GM10847 (cell line): ENCODE data around the gene KCNMB1.

Source experiments
- POLR2A ChIP-seq: IDR thresholded peaks from 2 replicates; pipeline ENCODE4 v1.6.1; 2011; ENCODE audit not compliant: insufficient read length; ENCODE audit errors: extremely low read depth

KCNMB1 gene

DNA sequence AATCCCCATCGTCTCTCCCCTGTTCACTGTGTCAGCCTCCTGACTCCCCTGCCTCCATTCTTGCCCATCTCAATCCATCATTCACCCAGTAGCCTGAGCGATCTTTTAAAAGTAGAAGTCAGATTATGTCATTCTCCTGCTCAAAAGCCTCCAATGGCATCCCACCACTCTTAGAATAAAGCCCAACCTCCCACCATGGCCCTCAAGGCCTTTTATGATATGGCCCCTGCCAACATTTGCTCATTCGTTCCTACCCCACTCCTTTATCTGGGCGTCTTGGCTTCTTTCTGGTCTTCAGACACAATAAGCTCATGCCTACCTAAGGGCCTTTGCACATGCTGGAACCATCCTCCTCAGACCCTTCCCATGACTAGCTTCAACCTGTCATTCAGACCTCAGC, 35.5 kb upstream of the KCNMB1 start:
- no peak for TF ChIP-seq POLR2A

- no peak for TF ChIP-seq POLR2A
These were observed 34.5 kb upstream of the KCNMB1 start for GRCh38 chr5:170423692-170424091.

- TF ChIP-seq POLR2A: no peak
These were observed 32.7 kb upstream of the KCNMB1 start for GRCh38 chr5:170421826-170422225.

DNA sequence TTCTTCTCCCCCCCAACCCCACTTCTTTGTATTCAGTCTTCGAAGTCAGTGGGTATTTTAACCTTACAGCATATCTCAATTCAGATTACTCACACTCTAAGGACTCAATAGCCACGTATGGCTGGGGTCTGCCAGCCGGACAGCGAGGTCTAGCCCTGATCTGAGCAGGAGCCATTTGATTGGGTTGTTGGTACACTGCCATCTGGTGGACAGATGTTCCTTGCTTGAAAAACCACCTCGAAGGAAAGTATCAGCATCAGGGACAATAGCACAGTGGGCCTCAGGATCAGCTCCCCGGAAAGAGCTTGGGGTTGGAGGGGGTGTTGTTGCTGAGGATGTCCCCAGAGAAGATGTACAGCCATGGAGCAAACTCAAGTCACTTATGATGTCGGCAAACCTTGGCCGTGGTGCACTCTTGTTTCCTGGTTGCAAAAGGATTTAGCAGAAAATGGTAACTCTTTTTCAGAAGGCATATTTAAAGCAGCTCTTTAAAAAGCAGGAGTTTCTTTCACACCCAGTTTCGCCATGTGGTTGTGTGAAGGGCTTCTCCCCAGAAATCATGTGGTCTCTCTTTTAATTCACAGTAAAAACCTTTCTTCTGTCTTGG, 31.7 kb upstream of the KCNMB1 start:
- TF ChIP-seq POLR2A: no peak

DNA sequence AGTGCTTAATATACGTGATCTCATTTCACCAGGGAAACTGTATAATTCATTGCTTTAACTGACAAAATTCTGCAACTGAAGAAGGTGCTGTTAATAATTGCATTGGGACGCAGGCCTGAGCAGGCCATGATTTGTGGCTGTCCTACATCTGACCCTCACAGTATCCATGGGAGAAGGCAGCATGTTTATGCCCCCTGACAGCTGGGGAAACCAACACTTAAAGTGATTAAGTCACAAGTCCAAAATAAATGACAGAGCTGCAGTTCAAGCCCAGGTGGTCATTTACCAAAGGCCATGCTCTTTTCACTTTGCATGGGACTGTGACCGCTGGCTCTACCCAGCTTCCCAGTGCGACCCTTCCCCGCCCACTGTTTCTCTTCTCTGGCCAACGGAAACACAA, 30.5 kb upstream of the KCNMB1 start:
- TF ChIP-seq POLR2A: no peak

- no peak for TF ChIP-seq POLR2A
These were observed 29.6 kb upstream of the KCNMB1 start for GRCh38 chr5:170418736-170419135.

- TF ChIP-seq POLR2A: no peak
These were observed 27.4 kb upstream of the KCNMB1 start for GRCh38 chr5:170416526-170416925.

GRCh38 chr5:170414786-170415185, 25.6 kb upstream of the KCNMB1 start:
- no peak for TF ChIP-seq POLR2A

- no peak for TF ChIP-seq POLR2A
These were observed 24.7 kb upstream of the KCNMB1 start for GRCh38 chr5:170413897-170414296.

DNA sequence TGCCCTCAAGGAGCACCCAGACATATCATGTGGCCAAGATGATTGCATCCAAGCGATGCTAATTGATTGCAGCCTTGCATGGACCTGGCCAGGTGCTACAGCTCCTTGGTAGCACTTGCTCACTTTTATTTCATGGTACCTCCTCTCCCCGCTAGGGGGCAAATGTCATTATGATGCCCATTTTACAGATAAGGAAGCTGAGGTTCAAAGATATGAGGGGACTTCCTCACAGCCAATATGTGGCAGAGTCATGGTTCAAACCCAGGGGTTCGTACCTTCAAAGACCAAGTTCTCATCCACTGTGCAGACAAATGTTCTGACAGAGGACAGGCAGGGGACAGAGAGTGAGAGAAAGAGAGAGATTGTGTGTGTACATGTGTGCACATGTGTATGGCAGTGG, 21.9 kb upstream of the KCNMB1 start:
- no peak for TF ChIP-seq POLR2A

GRCh38 chr5:170410401-170410800, 21.2 kb upstream of the KCNMB1 start:
- no peak for TF ChIP-seq POLR2A

DNA sequence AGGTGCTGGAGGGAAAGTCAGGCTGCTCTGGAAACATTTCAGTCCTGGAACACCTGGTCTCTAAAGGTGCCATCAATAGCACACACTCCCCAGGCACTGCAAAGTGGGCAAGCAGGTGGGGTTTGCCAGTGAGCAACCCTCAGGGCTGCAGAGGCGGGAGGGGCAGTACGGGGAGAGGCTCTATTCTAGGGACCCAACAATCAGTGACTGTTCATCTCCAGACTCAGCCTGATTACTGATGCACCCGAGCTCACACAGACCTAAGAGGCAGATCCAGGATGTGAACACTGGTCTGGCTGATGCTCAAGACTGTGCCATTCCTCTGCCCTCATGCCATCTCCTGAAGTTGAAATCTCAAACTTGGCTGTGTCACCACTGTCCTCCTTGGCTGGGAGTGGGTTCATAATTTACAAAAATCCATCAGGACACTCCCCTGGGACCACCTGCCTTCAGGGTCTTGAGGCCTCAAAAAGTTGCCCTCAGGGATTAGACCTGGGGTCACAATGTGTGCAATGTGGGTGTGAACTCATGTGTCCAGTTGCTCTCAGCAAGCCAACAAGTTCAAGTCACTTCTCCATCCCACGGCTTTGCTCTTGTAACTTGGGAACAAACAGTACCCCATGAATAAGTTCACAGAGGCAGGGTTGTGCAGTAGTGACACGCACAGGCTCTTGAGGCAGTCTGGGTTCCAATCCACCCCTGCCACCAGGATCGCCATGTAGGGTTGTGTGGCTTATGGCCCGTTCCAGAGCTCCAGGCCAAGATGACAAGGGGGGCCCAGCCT, 19.9 kb upstream of the KCNMB1 start:
- no peak for TF ChIP-seq POLR2A

DNA sequence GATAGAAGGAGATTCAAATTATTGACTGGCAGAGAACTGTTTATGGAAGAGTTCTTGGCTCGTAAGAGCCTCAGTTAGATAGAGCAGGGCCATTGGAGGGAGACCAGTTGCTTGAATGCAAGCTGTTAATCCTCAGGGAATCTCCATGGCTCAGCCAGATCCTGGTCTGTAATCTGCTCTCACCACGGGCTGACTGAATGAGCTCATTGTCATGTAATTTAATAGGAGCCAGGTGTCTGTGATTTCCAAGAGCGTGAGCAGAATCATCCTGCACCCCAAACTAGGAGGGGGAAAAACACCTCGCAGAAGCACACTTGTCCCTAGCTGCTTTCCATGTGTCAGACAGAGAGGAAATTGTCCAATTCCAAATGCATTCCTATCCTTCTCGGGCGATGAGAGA, 19.1 kb upstream of the KCNMB1 start:
- TF ChIP-seq POLR2A: no peak

GRCh38 chr5:170407062-170407461, 17.9 kb upstream of the KCNMB1 start:
- no peak for TF ChIP-seq POLR2A

GRCh38 chr5:170405817-170406216, 16.6 kb upstream of the KCNMB1 start:
- TF ChIP-seq POLR2A: no peak

DNA sequence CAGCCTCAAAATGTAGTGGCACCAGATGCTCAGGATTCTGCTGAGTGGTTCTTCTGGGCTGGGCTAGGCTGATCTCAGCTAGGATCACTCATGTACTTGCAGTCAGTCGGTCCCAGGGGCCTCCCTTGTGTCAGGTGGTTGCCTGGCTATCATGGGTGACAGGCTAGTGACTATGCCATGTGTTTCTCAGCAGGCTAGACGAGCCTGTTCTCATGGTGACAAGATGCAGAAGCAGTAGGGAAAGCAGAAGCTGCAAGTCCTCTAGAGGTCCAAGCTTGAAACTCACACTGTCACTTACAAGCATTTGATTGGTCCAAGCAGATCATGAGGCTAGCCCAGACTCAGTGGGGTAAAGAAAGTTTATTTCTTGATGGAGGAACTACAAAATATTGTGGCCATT, 15.2 kb upstream of the KCNMB1 start:
- no peak for TF ChIP-seq POLR2A

GRCh38 chr5:170403675-170404074, 14.5 kb upstream of the KCNMB1 start:
- no peak for TF ChIP-seq POLR2A

GRCh38 chr5:170402508-170402907, 13.3 kb upstream of the KCNMB1 start:
- no peak for TF ChIP-seq POLR2A

DNA sequence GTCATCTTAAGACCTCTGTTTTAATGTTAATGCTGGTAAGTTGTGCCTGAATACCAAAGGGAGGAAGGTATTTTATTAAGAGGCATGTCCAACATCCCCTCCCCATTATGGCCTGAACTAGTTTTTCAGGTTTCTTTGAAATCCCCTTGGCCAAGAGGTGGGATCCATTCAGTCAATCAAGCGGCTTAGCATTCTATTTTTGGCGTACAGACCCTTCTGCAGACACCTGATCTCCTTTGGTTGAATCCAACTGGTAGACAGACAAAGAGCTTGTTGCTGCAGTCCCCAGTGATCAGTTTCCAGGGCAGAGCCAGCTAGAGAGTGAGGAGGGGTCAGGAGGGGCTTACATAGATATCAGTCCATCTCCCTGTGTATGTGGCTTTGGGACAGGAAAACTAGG, 7.9 kb upstream of the KCNMB1 start:
- no peak for TF ChIP-seq POLR2A
